ENCODE measurements around the gene GANC.

GANC gene

GRCh38 chr15:42385206-42385979, 112.4 kb downstream of the GANC start:
- peak; percentile 12 for DNase-seq

DNA sequence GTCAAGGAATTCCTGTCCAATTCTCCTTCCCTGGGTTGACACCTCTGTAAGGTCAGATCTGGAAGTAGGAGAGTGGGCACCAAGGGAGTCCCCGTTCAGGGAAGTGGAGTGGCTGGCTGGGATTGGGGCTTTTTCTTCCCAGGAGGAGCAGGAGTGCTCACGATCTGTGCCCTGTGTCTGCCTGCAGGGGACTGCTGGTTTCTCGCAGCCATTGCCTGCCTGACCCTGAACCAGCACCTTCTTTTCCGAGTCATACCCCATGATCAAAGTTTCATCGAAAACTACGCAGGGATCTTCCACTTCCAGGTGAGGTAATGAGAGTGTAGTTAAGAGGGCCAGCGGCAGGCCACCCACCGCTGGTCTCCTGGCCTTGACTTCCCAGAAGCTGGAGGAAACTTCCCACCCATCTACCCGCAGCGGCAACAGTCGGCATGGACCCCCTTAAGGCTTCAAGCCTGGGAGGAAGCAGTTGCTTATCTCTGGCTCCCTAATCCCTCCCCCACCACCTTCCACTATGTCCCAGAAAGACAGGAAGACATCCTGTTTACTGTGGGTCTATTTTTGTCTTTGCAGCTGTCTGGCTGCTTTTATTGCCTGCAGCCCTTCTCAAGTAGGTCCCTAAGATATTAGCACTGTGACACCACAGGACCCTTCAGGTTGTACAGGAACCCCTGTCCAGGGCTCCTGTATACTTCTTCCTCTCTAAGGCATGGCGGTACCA, 113.1 kb downstream of the GANC start:
- no peak for DNase-seq

GRCh38 chr15:42387603-42388002, 114.6 kb downstream of the GANC start:
- DNase-seq, result no peak

DNA sequence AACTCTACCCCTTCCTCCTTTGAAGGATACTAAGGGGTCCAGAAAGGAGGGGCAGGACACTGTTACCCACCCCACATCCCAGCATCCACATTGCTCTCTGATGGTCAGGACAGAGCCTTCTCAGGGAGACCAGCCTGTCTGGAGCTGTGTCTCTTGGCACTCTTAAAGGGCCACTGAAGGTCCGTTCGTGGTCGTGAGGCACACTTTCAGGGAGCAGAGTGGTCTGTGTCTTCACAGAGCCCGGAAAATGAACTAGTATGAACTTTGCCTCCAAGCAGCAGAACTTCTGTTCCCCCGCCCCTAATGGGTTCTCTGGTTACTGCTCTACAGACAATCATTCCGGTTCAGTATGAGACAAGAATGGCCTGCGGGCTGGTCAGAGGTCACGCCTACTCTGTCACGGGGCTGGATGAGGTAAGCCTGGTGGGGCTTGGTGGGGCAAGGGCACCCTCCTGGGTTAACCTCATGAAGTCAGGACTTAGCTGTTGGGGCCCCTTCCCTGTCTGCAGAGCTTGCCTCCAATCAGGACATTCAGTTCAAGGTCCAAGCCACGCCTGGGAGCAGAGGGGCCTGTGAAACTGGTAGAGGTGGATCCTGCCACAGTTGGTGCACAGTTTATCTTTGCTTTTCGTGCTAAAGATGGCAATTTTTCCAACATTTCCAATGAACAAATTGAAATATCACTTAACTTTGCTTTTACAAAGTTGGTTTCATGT, 119.5 kb downstream of the GANC start:
- DNase-seq, result no peak

GRCh38 chr15:42394106-42394505, 121.1 kb downstream of the GANC start:
- no peak for DNase-seq

DNA sequence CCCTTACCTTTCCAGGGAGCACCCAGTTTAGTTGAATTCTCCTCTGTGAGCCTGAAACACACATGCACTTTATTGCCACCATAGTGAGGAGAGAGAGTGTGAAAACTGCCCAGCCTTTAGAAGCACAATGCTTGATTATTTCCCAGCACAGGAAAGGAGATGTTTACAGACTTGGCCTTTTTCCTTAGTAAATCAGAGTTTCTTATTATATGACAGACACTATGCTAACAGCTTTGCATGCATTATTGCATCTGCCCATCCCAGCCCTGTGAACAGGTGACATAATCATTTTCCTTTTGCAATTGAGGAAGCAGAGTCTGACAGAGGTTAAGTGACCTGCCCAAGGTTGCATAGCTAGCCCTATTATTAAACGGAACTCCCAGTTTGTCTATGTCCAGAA, 122.8 kb downstream of the GANC start:
- DNase-seq, result no peak

- DNase-seq, result no peak
Measured at GRCh38 chr15:42401544-42402454, 128.8 kb downstream of the GANC start.

DNA sequence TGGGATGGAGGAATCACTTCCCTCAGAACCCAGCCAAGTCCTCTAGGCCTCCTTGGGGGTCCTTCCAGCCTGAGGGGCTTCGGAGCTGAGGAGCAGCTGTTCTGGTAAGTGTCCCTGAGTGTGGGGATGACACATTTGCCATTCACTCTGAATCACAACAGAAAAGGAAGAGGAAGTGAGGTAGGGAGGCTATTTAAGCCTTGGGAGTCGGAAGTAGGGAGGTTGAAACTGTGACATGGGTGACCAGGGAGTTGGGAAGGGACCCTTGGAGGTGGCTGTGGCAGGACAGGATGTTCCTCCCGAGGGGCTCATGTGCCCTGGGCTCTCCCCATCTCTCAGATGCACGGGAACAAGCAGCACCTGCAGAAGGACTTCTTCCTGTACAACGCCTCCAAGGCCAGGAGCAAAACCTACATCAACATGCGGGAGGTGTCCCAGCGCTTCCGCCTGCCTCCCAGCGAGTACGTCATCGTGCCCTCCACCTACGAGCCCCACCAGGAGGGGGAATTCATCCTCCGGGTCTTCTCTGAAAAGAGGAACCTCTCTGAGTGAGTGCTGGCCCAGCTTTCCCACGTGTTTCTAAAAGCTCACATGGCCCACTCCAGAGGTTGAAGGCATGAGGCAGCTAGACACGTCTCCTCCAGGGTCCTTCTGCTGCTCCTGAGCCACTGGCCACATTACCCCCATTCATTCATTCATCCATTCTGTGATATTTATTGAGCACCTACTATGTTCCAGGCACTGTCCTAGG, 129.6 kb downstream of the GANC start:
- DNase-seq, result no peak

- DNase-seq, result no peak
Measured at GRCh38 chr15:42403389-42403788, 130.4 kb downstream of the GANC start.

DNA sequence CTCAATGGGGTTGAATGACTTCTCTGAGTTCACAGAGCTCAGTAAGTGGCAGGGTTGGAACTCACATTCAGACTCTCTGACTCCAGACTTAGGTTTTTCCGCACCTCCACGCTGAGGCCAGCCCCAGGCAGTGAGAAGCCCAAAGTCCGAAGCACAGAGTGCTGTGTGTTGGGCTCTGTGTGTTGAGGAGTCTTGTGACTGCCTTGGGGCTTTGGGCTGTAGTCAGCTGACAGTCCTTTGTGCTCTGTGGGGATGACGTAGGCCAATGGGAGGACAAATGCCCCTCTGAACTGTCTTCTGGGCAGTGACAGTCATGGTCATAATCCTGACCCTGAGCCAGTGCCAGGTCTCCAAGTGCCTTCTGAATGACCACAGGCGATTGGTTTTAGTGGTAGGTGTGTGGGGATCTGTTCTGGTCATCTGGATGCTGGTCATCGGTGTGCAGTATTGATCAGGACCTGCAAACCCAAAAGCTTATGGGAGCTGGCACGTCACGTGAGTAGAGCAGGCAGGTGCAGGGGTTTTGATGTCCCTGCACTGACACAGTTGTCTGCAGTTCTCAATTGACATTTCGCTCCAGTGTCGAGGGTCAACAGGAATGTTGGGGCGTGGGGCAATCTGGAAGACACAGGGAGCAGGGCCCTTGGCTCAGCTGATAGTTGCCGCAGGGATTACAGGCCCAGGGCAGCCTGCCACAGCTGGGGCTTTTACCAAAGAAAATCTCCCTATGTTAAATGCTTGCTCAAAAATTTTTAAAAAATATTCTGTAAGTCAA, 131.6 kb downstream of the GANC start:
- DNase-seq, result no peak

DNA sequence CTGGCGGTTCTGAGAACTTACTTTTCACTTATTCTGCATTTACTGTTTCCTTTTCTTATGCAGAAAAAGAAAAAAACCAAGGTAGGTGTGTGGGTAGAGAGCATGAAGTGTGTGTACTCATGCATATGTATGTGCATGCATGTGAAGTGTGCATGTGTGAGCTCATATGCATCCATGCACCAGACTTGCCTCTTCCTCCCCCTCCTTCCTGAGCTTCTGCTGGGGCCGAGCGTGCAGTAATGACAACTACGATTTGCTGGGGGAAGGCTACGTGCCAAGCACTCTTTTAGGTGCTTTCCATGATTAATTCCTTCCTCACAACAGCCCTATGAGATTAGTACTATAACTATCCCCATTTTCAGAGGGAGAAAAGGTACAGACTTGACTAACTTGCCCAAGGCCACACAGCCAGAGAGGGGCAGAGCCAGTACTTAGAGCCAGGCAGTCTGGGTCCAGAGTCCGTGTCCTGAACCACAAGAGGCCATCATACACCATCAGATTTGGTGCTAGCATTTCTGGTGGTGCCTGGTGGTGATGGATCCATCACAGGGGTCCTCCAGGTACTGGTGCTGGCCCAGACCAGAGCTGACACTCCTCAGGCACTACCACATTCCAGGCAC, 133.0 kb downstream of the GANC start:
- DNase-seq, result no peak
